ENCODE results near the gene SETBP1.

SETBP1 gene

DNA sequence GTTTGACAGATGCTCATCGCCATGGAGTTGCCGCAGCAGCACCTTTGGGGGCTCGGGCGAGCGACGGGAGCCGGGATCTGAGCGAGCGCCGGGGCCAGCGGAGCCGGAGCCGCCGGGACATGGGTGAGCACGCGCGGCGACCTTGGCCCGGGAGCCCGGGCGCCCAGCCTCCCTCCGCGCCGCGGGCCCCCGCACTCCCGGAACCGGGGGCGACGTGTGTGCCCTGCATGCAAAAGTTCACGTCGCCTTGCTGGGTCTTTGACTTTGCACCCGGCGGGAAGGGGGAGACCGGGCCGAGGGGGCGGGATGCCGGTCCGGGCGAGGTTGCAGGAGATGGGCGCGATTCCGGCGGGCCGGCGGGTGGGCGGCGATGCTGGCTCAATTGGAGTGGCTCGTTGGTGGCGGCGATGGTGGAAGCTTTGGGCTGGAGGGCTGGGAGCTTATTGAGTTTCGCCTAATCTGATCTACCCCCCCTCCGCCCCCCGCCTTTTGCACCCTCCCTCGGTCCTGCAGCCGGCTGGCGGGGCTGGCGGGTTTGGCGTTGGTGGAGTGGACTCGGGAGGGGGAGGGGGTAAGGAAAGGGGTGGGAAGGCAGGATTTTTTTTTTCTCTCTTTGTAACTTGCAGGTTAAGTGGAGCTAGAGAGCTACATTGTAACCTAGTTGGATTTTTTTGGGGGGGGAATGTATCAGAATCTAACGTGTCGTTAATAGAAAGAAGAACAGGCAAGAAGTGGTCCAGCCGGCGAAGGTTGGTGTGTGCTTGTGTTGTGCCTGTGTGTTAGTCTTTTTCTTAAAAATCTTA, at the start of gene SETBP1:
Gene SETBP1 (plus strand): TSS at position 616 of the 803 bp plus-strand sequence. CDS start 20,459 bp downstream, outside the sequence.
- no peak for DNase-seq

DNA sequence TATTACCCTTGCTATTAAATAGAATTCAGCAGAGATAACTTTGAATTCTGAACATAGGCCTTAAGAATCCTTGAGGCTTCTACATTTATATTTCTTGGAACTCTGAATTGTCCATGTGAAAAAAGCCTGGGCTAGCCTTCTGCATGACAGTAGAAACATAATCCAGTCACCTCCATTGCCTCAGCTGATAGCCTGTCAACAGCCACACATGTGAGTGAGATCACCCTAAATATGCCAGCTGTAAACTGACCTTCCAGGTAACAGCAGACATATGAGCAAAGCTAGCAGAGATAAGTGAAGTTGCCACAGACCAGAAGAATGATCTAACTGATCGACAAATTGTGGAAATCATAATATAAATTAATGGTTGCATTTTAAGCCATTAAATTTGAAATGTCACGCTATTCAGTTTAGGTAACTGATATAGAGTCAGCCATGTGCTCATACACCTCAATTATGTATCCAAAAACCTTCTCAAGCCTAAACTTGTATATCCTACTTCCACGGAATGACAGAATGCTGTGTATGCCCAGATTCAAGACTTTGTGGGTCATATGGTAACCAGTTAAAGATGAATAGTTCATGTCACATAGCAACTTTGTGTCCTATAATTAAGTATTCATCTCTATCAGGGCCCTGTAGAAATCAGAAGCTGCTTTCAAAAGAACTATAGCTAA, 48.1 kb upstream of the SETBP1 start:
- no peak for DNase-seq

DNA sequence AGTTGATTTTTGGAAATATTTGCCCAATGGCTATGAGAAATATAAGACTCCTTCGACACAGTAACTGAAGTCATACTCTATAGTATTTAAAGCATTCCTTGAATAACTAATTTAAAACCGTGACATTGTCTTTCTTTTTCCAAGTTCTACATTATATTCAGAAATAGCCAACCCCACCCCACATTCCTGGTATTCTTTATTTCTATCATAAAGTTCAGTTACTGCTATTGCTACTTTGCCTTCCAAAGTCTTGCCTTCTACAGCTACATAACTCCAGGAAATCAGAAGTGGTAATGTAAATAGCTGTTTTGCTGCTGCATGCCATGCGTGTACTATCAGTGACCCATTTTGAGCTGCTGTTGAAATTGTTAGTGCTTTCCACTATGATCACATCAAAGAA, 45.1 kb upstream of the SETBP1 start:
- no peak for DNase-seq

- no peak for DNase-seq
These were observed 44.4 kb upstream of the SETBP1 start for GRCh38 chr18:44636241-44636640.

DNA sequence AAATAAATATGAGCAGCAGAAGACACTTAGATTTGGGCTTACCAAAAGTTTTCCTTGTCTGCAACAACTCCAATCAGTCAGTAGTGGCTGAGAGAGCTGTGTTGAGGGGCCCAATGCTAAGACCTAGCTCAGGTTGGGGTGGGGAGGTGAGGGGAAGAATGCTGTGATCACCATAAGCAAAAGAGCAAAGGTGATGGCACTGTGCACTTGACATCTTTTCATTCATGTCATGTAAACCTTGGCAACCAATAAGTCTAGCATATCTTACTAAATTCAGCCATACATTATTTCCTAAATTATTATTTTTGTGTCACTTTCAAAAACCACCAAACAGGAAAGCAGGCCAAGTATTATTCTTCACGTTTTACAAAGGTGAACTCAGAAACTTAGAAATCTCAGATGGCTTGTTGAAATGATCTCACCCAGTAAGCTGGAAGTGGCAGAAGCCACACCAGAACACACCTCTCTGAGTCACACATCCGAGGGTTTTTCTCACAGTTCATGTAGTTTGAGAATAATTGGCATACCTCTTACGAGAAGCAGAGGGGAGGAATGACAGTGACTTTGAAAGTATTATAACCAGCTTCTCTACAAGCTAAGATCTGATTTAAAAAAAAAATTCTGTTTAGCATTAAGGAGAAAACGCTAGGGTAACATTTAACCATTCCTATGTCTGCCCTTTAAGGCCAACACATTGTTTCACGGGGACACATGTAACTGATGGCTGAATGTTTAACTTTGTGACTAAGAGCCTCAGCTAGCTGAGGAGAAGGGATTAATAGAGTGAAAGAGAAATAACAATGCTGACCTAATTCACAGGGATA, 43.3 kb upstream of the SETBP1 start:
- DNase-seq = no peak

- no peak for DNase-seq
These were observed 42.6 kb upstream of the SETBP1 start for GRCh38 chr18:44638034-44638540.

- DNase-seq = no peak
These were observed 41.9 kb upstream of the SETBP1 start for GRCh38 chr18:44638811-44639210.

- no peak for DNase-seq
These were observed 37.7 kb upstream of the SETBP1 start for GRCh38 chr18:44643004-44643403.

GRCh38 chr18:44651478-44651877, 29.2 kb upstream of the SETBP1 start:
- DNase-seq = no peak

DNA sequence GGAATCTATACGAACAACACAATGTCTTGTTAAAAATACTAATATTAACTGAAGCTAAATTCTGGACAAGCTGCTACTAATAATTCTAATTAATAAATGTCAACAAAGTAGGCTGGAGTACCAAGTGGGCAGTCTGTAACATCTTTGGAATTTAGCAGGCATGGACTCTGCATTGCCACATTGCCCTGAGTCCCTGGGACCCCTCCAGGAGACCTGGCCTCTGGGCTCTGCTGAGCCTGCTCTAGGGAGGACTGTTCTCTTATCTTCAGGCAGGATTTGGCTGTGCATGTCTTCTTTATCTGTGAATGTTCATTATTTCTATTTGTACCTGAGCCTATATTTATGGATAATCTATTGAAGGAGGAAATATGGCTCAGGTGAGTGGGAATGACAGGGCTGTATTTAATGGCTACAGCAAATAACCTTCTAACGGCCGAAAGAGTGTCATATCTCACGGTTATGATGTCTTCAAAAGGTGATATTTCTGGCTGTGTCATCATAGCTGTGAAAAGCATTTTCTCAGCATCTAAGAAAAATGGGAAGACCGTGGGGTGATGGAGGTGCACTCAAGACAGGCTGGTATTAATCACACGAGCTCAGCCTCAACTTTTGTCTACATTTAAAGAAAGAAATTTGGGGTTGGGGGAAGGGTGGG, 28.6 kb upstream of the SETBP1 start:
- DNase-seq = no peak

GRCh38 chr18:44652722-44653121, 28.0 kb upstream of the SETBP1 start:
- DNase-seq = no peak

GRCh38 chr18:44654573-44654972, 26.1 kb upstream of the SETBP1 start:
- no peak for DNase-seq

DNA sequence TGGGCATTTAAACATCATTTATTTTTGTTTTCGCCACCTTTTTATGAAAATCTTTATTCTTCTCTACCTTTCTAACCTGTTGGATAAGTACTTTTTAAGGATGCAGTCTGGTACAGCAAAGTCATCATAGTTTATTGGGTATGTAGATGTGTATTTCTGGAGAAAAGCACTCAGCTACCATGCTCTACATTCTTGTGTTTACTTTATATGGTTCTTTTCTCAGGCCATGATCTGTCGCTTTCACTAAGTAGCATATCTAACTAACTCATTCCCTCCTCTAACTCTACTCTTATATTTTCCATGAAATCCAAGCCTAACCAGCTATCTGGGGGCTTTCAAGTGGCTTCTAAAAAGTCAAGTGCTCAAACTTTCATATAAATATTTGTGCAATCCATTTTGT, 25.3 kb upstream of the SETBP1 start:
- DNase-seq = no peak

DNA sequence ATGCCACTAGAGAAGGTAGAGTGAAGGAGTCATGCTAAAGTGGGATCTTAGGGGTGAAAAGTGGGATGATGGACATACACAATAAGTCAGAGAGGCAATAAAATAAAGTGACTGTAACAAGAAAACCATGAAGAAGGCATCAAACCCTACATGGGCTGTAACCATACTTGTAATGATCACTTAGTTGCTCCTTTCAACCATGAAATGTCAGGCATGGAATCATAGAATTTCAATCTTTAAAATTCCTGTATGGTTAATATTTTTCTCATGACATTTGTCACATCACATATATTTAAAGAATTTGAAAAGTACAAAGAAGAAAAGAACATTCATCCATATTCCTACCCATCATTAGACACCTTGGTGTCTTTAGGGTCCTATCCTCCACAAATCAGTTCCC, 20.9 kb upstream of the SETBP1 start:
- DNase-seq = no peak

DNA sequence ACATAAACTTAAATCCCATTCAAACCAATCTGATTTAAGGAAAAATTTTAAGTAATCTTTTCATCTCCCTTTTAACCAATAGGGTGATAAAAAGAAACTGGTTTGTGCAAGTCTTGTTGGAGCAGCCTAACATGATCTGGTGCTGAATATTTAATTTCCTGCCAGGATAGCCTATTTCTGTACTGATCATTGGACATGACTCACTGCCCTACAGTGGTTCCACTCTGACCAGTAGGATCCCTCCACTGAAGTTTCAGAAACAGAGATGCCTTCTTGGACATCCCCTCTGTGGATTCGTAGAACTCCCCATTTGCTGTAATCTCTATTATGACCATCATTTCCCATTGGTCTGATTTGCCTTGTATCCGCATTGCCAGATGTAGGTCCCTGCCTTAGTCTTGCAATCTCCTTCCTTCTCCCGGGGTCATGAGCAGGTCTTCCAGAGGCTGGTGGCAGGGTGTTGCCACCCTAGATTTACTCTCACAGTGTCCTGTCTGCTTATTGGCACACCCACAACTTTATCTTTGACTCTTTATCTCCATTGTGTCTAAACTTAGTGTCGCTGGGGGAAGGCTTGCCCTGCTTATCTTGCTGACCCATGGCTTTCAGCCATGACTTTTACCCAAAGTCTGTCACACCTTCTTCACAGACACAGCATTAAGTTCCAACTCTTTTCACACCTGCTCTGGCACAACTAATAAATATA, 12.3 kb upstream of the SETBP1 start:
- DNase-seq = no peak

- DNase-seq = no peak
These were observed 8.8 kb upstream of the SETBP1 start for GRCh38 chr18:44671914-44672313.

- DNase-seq = no peak
These were observed 8.2 kb upstream of the SETBP1 start for GRCh38 chr18:44672506-44672905.

DNA sequence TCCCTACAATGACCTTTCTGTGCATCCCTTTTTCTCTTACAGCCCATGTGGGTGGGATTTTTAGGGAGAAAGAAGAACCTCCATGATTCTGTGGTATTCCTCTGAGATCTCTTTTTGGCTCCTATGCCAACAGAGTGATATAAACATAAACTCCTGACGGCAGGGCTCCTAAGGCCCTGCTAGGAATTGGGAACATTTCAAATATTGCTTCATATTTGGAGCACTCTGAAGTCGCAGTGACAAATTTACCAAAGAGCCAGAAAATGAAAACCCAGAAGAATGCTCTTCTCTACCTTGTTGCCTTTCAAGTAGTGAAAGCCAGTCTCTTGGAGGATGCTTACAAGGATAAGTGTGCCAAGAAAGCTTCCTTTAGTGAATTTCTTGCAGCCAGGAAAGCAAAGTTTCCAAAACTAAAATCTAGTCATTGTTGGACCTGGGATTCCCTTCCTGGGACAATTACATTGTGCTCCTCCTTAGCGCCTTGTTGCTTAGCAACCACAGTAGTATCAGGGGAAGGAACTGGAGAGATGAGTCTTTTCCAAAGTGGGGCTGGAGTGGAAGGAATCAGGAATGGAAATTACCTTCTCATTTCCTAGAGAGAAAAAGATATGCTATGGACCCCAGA, 7.3 kb upstream of the SETBP1 start:
- no peak for DNase-seq

DNA sequence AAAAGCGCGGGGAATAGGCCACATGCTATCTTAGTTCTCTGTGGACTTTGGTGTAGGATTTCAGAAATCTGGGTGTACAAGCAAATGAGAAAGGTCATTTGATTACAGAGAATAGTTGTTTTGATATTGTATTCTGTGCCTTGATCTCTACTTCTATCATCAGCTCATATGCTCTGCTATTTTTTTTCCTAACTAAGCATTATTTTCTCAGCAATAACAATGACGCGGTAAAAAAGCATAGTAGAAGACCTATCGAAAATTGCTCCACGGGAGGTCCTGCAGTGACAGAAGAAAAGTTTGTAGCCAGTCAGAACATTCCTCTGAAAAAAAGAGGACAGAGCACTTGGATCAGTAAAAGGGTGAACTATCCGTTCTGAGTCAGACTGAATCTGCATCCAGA, 2.8 kb upstream of the SETBP1 start:
- no peak for DNase-seq

DNA sequence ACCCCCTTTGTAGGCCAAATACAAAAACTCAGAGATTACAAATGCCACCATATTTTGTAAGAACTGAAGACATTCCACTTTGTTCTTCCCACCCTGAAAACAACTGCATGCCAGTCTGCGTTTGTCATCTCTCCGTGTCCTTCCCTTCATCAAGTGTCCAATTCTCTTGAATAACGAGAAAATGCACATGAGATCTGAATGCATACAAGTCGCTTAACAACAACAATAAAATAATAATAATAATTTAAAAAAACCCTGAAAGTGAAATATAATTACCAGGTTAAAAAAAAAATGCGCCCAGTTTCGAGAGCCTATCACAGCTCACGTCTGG, 2.0 kb upstream of the SETBP1 start:
- DNase-seq = no peak

DNA sequence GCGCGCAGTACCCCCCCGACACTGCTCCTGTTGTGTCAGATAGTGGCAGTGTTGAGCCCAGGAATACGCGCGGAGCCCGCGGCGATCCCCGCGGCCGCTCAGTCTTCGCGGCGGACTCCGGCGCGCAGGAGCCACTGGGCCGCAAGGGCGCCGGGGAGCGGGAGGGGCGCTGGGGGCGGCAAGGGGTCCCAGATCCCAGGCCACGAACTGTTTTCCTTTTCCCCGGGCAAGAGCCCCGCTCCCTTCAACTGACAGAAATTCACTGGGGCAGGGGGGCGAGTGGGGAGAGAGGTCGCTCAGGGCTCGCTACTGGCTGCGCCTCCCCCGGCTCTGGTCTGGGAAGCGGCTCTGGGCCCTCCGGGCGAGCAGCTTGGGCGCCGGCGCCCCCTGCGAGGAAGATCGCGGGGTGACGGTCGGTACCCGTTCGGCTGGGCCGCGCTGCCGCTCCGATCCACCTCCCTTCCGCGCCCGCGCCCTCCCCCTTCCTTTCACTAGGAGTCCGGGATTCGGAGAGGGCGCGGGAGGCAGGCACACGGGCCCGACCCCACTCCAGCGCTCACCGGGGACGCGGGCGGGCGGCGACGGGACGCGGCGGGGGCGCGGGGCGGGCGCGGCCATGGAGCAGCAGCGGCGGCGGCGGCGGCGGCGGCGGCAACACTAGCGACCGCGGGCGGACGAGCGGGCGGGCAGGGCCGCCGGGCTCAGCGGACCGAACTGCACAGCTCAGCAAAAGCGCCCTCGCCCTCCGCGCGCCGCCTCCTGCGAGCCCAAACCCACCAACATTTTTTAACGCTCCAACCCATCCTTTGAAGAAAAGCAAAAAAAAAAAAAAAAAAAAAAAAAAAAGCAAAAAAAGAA, 1.4 kb upstream of the SETBP1 start:
- DNase-seq = peak; percentile 64
